NCI-H2196 treated with DMSO at 0.1 percent for 48 hours (cell line): ENCODE measurements around the gene WFDC2.

Experiments used
- DNase-seq: peaks from one replicate; lab custom pipeline; 2025; ENCODE audit not compliant: unreplicated experiment; lab: John Stamatoyannopoulos, UW

Gene WFDC2

GRCh38 chr20:45469336-45470261, at the start of gene WFDC2:
WFDC2 (plus strand) TSS chr20:45469753; CDS start chr20:45469782, 29 bp downstream.
- peak; percentile 49 for DNase-seq

- no peak for DNase-seq
Observed at GRCh38 chr20:45420125-45420524, 49.4 kb upstream of the WFDC2 start.

GRCh38 chr20:45423700-45424099, 45.9 kb upstream of the WFDC2 start:
- no peak for DNase-seq

- no peak for DNase-seq
Observed at GRCh38 chr20:45425561-45425960, 44.0 kb upstream of the WFDC2 start.

- DNase-seq = no peak
Observed at GRCh38 chr20:45426320-45427016, 43.1 kb upstream of the WFDC2 start.

- no peak for DNase-seq
Observed at GRCh38 chr20:45427236-45428149, 42.1 kb upstream of the WFDC2 start.

- no peak for DNase-seq
Observed at GRCh38 chr20:45429618-45430017, 39.9 kb upstream of the WFDC2 start.

- DNase-seq = no peak
Observed at GRCh38 chr20:45432294-45432693, 37.3 kb upstream of the WFDC2 start.

- DNase-seq = no peak
Observed at GRCh38 chr20:45433316-45433715, 36.2 kb upstream of the WFDC2 start.

GRCh38 chr20:45433976-45434375, 35.6 kb upstream of the WFDC2 start:
- no peak for DNase-seq

GRCh38 chr20:45436732-45437485, 32.6 kb upstream of the WFDC2 start:
- peak; percentile 34 for DNase-seq

GRCh38 chr20:45440424-45440823, 29.1 kb upstream of the WFDC2 start:
- DNase-seq = no peak

- no peak for DNase-seq
Observed at GRCh38 chr20:45440891-45441685, 28.5 kb upstream of the WFDC2 start.

- DNase-seq = no peak
Observed at GRCh38 chr20:45441746-45442145, 27.8 kb upstream of the WFDC2 start.

- no peak for DNase-seq
Observed at GRCh38 chr20:45444050-45444449, 25.5 kb upstream of the WFDC2 start.

GRCh38 chr20:45445805-45446562, 23.6 kb upstream of the WFDC2 start:
- no peak for DNase-seq

- DNase-seq = no peak
Observed at GRCh38 chr20:45448270-45448669, 21.3 kb upstream of the WFDC2 start.

- no peak for DNase-seq
Observed at GRCh38 chr20:45449528-45449927, 20.0 kb upstream of the WFDC2 start.
